Gastrocnemius medialis (tissue), 4 donors: ENCODE results near the gene CCDC12.

Source experiments
- POLR2A ChIP-seq, 2 donors: fragments of 450-650 bp; IDR thresholded peaks; one replicate each; pipeline ENCODE4 v1.6.1; 2017; ENCODE audit warnings: antibody characterized with exemption in 2 of 2, mild to moderate bottlenecking in 2 of 2, moderate library complexity in 2 of 2
- TF ChIP-seq, protein P1 (sequence below), 5 experiments: fragments of 450-650 bp in 3 of 5; fragments of 200-600 bp in 2 of 5; sonication (generic) in 2 of 5; IDR thresholded peaks in 4 of 5; conservative IDR thresholded peaks in 1 of 5; 1 replicate in 4 of 5; 2 replicates in 1 of 5; pipeline ENCODE4 v1.5.1; 2016 to 2019; ENCODE audit warnings: antibody characterized with exemption in 5 of 5, mild to moderate bottlenecking in 3 of 5, moderate library complexity in 3 of 5

DNA sequence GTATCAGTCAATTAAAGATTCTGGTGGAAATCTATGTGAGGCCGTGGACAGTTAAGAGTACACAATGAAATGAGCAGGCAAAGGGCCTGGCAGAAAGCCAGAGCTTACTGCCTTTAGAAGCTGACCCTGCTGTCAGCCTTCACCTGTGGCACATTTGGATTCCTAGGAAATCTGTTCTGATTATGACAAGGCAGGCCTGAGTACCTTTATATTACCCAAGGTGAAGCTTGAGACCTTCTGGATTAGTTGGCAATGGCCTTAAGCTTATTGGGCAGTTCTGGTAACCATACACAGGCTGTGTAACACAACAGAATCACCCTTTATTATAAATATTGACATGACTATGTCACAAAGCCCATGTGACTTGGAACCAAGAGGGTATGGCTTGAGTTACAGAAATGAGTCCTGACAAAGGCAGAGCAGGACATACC lies 46.1 kb upstream of the CCDC12 start:
- TF ChIP-seq, protein P1, sequence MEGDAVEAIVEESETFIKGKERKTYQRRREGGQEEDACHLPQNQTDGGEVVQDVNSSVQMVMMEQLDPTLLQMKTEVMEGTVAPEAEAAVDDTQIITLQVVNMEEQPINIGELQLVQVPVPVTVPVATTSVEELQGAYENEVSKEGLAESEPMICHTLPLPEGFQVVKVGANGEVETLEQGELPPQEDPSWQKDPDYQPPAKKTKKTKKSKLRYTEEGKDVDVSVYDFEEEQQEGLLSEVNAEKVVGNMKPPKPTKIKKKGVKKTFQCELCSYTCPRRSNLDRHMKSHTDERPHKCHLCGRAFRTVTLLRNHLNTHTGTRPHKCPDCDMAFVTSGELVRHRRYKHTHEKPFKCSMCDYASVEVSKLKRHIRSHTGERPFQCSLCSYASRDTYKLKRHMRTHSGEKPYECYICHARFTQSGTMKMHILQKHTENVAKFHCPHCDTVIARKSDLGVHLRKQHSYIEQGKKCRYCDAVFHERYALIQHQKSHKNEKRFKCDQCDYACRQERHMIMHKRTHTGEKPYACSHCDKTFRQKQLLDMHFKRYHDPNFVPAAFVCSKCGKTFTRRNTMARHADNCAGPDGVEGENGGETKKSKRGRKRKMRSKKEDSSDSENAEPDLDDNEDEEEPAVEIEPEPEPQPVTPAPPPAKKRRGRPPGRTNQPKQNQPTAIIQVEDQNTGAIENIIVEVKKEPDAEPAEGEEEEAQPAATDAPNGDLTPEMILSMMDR (IDR thresholded peaks at IDR 0.05 in 4 of 5, conservative IDR thresholded peaks at IDR 0.05 in 1 of 5) = no peak
- peak in 1 of 2 donors; percentile 14 for TF ChIP-seq POLR2A (IDR thresholded peaks at IDR 0.05)
